IPS-15b (cell line): ENCODE results near the gene STX4.

ENCODE experiments used
- H3K27me3 ChIP-seq: one replicate; pipeline ENCODE4 v1.6.1; 2013; ENCODE audit warnings: low read length; ENCODE audit not compliant: control insufficient read depth, insufficient read depth
- H3K36me3 ChIP-seq: one replicate; pipeline ENCODE4 v1.6.1; 2013; ENCODE audit warnings: low read length; ENCODE audit not compliant: control insufficient read depth, insufficient read depth
- H3K4me1 ChIP-seq: one replicate; pipeline ENCODE4 v1.6.1; 2013; ENCODE audit warnings: mild to moderate bottlenecking, low read length; ENCODE audit not compliant: control insufficient read depth, insufficient read depth
- H3K4me3 ChIP-seq: one replicate; pipeline ENCODE4 v1.5.1; 2013; ENCODE audit warnings: low read depth, low read length
- H3K9ac ChIP-seq: one replicate; pipeline ENCODE4 v1.6.1; 2013; ENCODE audit warnings: low read depth, mild to moderate bottlenecking, low read length
- H3K9me3 ChIP-seq: one replicate; pipeline ENCODE4 v1.6.1; 2013; ENCODE audit warnings: mild to moderate bottlenecking, low read length; ENCODE audit not compliant: control insufficient read depth, insufficient read depth

The STX4 gene

DNA sequence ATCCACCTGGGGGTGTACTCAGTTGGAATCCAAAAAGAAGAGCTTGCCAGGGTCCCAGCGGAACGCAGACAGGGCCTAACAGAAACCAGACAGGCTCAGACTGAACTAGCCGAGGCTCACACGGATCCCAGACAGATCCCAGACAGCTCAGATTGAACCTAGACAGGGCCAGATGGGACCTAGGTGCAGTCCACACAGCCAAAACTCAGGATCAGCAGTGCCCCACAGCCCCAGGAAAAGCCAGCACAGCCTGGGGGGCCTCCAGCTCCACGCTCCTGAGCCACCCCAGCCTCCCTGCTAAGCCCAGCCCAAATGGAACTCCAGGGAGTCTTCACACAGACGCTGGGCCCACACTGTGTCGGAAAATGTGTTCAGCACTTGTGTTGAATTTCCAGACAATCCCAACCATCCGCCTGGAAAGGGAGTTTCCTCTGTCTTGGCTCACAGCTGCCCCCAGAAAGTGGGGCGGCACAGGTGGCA, 30.5 kb upstream of the STX4 start:
- Histone ChIP-seq H3K27me3 (no peaks in the 10 kb centered on the region), H3K4me1 (peaks cover 8% of the 10 kb centered on the region), H3K36me3 (no peaks in the 10 kb centered on the region), H3K9me3 (no peaks in the 10 kb centered on the region), H3K9ac (no peak overlapping the region), H3K4me3 (no peak overlapping the region)

DNA sequence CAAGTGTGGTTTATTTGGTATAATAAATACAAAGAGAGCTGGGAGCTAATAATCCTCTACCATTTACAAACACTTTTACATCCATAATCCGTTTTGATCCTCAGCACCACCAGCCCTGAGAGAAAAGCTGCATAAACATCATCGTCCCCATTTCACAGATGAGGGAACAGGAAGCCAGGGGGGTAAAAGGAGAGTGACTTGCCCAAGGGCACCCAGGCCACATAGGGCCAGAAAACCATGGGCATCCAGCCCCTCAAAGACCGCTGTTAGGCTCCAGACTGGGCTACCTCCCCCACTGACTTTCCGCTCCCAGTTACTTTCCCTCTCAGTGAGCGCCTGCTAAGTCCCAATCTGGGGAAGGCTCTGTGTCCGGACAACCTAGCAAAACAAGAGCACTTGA, 29.6 kb upstream of the STX4 start:
- Histone ChIP-seq H3K9ac (no peak overlapping the region), H3K4me1 (no peaks in the 10 kb centered on the region), H3K9me3 (no peaks in the 10 kb centered on the region), H3K27me3 (no peaks in the 10 kb centered on the region), H3K36me3 (no peaks in the 10 kb centered on the region), H3K4me3 (no peak overlapping the region)

DNA sequence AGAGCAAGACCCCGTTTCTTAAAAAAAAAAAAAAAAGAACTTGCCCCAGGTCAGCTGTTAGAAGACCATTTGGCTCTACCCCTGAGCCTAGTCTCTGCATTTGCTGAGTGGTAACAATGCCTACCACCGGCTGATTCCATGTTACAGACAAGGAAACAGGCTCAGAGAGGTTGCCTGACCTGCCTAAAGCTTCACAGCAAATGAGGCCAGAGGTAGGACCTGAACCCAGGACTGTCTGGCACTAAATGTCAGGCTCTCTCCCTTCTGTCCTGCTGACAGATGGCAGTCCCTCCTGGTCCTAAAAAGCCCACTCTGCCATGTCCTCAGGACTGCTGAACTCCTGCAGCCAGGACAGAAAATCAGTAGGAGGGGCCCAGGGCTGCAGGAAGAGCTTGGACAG, 28.7 kb upstream of the STX4 start:
- no peak overlapping the region for H3K9ac ChIP-seq
- H3K9me3 ChIP-seq: no peaks in the 10 kb centered on the region
- no peaks in the 10 kb centered on the region for H3K27me3 ChIP-seq
- H3K4me3 ChIP-seq: no peak overlapping the region
- no peaks in the 10 kb centered on the region for H3K36me3 ChIP-seq
- no peaks in the 10 kb centered on the region for H3K4me1 ChIP-seq

DNA sequence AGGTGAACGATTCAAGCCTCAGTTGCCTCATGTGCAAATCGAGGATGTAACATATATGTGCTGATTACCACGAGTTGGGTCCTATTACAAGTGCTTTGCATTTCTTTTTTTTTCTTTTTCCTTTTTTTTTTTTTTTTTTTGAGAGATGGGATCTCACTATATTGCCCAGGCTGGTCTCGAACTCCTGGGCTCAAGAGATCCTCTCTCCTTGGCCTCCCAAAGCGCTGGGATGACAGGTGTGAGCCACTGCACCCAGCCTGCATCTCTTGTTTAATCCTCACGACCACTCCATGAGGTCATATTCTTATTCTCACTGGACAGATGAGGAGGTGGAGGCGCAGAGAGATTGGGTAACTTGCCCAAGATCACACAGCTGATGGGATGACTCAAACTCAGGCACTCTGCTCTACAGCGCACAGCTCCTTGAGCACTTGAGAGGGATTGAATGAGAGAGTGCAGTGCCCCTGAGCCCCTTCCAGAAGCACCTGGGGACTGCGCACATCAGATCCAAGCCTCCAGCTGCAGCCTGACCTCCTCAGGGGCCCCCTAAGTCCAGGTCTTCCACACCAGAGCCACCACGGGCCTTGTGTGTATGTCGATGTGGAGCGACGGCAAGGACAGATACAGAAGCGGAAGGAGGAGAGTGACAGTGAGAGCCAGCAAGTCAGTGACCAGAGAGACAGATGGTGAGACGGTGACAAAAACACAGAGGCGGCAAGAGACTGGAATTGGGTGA, 27.8 kb upstream of the STX4 start:
- no peaks in the 10 kb centered on the region for H3K36me3 ChIP-seq
- no peak overlapping the region for H3K9ac ChIP-seq
- no peak overlapping the region for H3K4me3 ChIP-seq
- no peaks in the 10 kb centered on the region for H3K4me1 ChIP-seq
- H3K9me3 ChIP-seq: no peaks in the 10 kb centered on the region
- no peaks in the 10 kb centered on the region for H3K27me3 ChIP-seq

DNA sequence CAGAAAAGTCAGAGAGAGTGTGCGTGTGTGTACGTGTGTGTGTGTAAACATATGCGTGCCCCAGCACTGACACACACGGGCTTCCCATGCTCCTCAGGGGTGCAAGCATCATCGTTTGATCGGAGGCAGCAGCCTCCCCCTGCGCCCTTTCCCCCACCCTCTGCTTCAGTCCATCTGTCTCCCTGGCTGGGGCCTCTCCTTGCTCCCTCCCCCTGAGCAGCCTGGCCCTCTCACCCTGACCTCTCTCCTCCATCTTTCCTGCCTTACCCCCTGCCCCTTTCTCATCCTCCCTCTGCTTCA, 27.3 kb upstream of the STX4 start:
- Histone ChIP-seq H3K27me3 (no peaks in the 10 kb centered on the region), H3K9me3 (no peaks in the 10 kb centered on the region), H3K4me3 (no peak overlapping the region), H3K4me1 (no peaks in the 10 kb centered on the region), H3K36me3 (no peaks in the 10 kb centered on the region), H3K9ac (no peak overlapping the region)

DNA sequence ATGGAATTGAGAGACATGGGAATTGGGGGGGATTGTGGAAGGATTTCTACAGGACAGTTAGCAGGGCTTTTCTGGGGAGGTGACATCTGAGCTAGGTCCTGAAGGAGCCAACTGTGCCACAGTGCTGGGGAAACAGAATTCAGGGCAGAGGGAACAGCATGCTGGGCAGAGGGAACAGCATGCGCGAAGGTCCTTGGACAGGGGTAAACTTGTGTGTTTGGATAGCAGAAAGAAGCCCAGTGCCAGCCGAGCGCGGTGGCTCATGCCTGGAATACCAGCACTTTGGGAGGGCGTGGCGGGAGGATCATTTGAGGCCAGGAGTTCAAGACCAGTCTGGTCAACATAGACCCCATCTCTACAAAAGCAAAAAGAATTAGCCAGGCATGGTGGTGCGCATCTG, 26.8 kb upstream of the STX4 start:
- Histone ChIP-seq H3K9ac (no peak overlapping the region), H3K27me3 (peaks cover under 1% of the 10 kb centered on the region), H3K4me3 (no peak overlapping the region), H3K9me3 (no peaks in the 10 kb centered on the region), H3K36me3 (no peaks in the 10 kb centered on the region), H3K4me1 (no peaks in the 10 kb centered on the region)

DNA sequence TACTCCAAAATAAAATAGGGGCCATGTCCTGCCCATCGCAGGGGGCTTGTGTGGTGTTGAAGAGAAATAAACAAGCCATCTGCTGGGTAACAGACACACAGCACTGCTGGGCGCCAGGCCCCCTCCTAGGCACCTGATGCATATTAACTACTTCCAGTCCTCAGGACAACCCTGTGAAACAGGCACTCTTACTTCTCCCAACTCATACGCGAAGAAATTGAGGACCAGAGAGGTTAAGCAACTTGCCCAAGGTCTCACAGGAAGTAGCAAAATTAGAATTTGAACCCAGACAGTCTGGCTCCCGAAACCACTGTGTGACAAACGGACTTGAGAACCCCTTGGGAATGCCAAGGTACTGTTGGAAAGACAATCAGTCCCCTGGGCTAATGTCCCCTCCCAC, 25.7 kb upstream of the STX4 start:
- no peaks in the 10 kb centered on the region for H3K4me1 ChIP-seq
- no peak overlapping the region for H3K9ac ChIP-seq
- H3K36me3 ChIP-seq: no peaks in the 10 kb centered on the region
- H3K4me3 ChIP-seq: no peak overlapping the region
- peaks cover 5% of the 10 kb centered on the region for H3K27me3 ChIP-seq
- no peaks in the 10 kb centered on the region for H3K9me3 ChIP-seq

DNA sequence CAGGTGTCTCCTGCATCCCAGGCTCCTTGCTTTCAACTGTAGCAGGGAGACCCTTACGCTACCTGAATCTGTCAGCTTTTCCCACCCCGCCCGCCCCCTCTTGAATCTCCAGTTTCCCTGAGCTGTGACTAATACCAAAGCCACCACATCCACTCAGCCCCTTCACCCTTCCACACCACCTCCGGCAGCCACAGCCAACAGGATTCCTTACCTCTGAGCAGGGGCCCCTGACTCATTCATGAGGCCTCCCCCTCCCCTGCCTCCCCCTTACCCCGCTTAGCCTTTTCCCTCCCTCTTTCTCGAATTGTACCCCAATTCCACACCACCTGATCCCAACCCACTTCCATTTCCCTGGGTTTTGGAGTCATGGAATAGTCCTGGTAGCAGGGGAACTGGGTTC, 25.2 kb upstream of the STX4 start:
- Histone ChIP-seq H3K9me3 (no peaks in the 10 kb centered on the region), H3K4me3 (no peak overlapping the region), H3K4me1 (no peaks in the 10 kb centered on the region), H3K27me3 (peaks cover 5% of the 10 kb centered on the region), H3K9ac (no peak overlapping the region), H3K36me3 (no peaks in the 10 kb centered on the region)

DNA sequence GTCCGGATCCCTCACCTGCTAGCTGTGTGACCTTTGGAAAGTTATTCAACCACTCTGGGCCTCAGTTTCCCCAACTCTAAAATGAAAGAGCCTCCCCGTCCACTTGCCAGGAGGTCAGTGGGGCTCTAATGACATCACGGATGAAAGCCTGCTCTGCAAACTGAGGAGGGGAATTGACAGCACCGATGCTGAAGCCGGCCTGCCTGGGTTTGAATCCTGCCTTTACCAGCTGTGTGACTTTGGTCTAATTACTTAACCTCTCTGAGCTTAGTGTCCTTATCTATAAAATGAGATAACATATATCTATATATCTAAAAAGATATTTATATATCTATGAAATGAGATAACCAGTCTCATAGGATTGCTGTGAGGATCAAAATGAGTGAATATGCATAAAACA, 24.8 kb upstream of the STX4 start:
- Histone ChIP-seq H3K9ac (no peak overlapping the region), H3K36me3 (no peaks in the 10 kb centered on the region), H3K4me1 (no peaks in the 10 kb centered on the region), H3K27me3 (peaks cover 6% of the 10 kb centered on the region), H3K4me3 (no peak overlapping the region), H3K9me3 (no peaks in the 10 kb centered on the region)

DNA sequence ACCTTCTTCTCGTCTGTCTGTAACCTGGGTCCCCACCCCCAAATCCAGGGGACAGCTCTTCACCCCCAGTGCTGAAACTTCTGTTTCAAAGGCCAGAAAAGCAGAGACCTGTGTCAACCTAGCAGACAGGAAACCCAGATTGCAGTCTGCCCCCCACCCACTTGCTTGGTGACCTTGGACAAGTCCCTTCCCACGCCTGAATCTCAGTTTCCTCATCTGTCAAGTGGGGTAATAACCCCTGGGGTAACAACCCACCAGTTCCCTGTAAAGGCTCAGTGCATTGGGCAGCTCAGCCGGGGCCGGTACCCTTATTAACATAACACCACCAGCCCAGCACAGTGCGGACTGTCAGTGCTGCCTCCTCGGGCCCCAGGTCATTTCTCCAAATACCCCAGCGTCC, 24.2 kb upstream of the STX4 start:
- no peaks in the 10 kb centered on the region for H3K4me1 ChIP-seq
- no peaks in the 10 kb centered on the region for H3K36me3 ChIP-seq
- no peaks in the 10 kb centered on the region for H3K9me3 ChIP-seq
- H3K27me3 ChIP-seq: peaks cover 7% of the 10 kb centered on the region
- no peak overlapping the region for H3K9ac ChIP-seq
- no peak overlapping the region for H3K4me3 ChIP-seq

DNA sequence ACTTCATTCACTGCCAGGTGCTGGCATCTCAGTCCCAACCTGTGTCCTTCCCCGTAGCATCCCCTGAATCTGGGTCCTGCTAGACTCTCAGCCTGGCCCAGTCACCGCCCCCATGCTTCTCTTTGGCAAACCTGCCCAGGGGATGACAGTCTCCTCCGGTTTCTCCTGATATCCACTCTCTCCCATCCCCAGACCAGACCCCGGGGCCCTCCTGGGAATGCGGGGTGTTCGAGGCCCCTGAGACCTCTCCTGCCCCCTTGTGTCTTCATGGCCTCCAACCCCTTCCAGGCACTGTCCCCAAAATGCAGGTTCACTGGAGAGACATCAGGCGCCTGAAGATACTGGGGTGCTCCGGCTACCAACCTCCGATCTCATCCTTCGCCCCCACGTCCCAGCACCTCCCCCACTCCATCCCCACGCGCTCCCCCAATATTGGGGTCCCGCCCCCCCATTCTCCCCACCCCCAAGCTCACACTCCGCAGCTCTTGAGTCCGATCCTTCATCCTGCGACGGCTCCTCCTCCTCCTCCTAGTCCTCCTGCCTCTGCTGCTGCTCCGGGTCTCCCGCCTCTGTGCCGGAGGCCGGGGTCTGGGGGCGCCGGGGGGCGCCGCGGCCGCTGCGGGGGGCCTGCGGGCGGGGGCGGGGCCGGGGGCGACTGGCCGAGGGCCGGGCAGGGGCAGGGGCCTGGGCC, 23.3 kb upstream of the STX4 start:
- Histone ChIP-seq H3K4me1 (no peaks in the 10 kb centered on the region), H3K9ac (no peak overlapping the region), H3K9me3 (no peaks in the 10 kb centered on the region), H3K36me3 (no peaks in the 10 kb centered on the region), H3K4me3 (peak overlapping the region; percentile 71), H3K27me3 (peaks cover 7% of the 10 kb centered on the region)

DNA sequence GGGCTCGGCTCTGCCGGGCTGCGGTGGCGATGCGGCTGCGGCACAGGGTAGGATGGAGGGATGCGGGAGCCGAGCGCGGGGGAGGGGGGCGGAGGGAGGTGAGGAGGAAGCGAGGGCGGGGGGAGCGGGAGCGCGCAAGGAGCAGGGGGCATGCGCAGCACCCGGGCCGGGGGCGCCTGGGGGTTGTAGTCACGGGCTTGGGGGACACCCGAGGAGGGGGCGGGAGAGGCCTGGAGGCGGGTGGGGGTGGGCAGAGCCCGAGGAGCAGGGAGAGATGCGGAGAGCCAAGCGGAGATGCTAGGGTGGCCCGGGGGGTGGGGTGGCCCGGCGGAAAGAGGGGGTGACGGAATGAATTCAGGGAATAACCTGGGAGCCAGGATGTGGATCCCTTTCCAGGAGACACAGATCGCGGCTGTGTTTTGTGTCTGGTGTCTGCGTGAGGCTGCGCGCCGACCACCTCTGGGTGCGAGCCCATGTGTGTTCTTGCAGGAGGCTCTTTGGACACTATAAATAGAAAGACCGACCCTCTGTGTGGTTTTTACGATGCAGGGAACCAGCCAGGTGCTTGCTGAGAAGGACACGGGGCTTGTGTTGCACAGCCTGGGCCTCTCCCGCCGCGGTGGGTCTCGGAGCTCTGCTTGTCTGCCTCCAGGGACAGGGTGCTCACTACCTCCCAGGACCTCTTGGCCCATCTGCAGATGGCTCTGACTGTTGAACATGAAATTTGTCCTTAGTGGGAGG, 22.6 kb upstream of the STX4 start, which contains the start of gene STX1B:
TSS of gene STX1B (minus strand) at position 54 of the 741 bp plus-strand sequence. CDS start 242 bp downstream, outside the sequence.
- H3K27me3 ChIP-seq: peaks cover 7% of the 10 kb centered on the region
- no peaks in the 10 kb centered on the region for H3K4me1 ChIP-seq
- no peak within 1 kb of the TSS for H3K9ac ChIP-seq
- no peaks in the 10 kb centered on the region for H3K9me3 ChIP-seq
- no peaks in the 10 kb centered on the region for H3K36me3 ChIP-seq
- peak within 1 kb of the TSS; percentile 71 for H3K4me3 ChIP-seq
